Neutrophil (primary cell): ENCODE results near the gene SLC44A3.

Source experiments
- H3K27ac ChIP-seq: fragments of 200-600 bp; sonication (generic); 2 replicates; pipeline ENCODE4 v1.5.1; 2016; ENCODE audit warnings: mild to moderate bottlenecking, moderate library complexity
- H3K27me3 ChIP-seq: fragments of 200-600 bp; sonication (generic); 2 replicates; pipeline ENCODE4 v1.6.0; 2016; ENCODE audit warnings: mild to moderate bottlenecking
- H3K36me3 ChIP-seq: fragments of 200-600 bp; sonication (generic); 2 replicates; pipeline ENCODE4 v1.5.1; 2017
- H3K4me1 ChIP-seq, 2 experiments: fragments of 200-600 bp in 1 of 2; sonication (generic) in 1 of 2; 1 replicate in 1 of 2; 2 replicates in 1 of 2; pipeline versions ENCODE4 v1.5.1 to v1.6.1; 2013 to 2016; ENCODE audit warnings: low read depth in 1 of 2, low read length in 1 of 2, mild to moderate bottlenecking in 1 of 2, moderate library complexity in 1 of 2; ENCODE audit not compliant: control insufficient read depth in 1 of 2, insufficient read depth in 1 of 2
- H3K4me3 ChIP-seq, 2 experiments: fragments of 200-600 bp in 1 of 2; sonication (generic) in 1 of 2; 1 replicate in 1 of 2; 2 replicates in 1 of 2; pipeline ENCODE4 v1.5.1; 2013 to 2016; ENCODE audit warnings: low read depth in 1 of 2, low read length in 1 of 2, mild to moderate bottlenecking in 1 of 2, moderate library complexity in 1 of 2
- H3K9me3 ChIP-seq: fragments of 200-600 bp; sonication (generic); 2 replicates; pipeline ENCODE4 v1.5.1; 2016
- CTCF ChIP-seq: fragments of 200-600 bp; sonication (generic); IDR thresholded peaks from 2 replicates; pipeline ENCODE4 v1.5.1; 2016; ENCODE audit warnings: antibody characterized with exemption

Gene SLC44A3

GRCh38 chr1:94876362-94876761 lies 56.2 kb downstream of the SLC44A3 start:
- Histone ChIP-seq H3K4me3 (no peak overlapping the region), H3K27ac (no peak overlapping the region), H3K4me1 (no peaks in the 10 kb centered on the region), H3K36me3 (no peaks in the 10 kb centered on the region), H3K9me3 (no peaks in the 10 kb centered on the region), H3K27me3 (peaks cover 5% of the 10 kb centered on the region)
- no peak for TF ChIP-seq CTCF

GRCh38 chr1:94878329-94878728 lies 58.2 kb downstream of the SLC44A3 start:
- Histone ChIP-seq H3K27me3 (peaks cover 5% of the 10 kb centered on the region), H3K9me3 (no peaks in the 10 kb centered on the region), H3K4me3 (no peak overlapping the region), H3K27ac (no peak overlapping the region), H3K36me3 (no peaks in the 10 kb centered on the region), H3K4me1 (no peaks in the 10 kb centered on the region)
- TF ChIP-seq CTCF: no peak

- Histone ChIP-seq H3K36me3 (no peaks in the 10 kb centered on the region), H3K27ac (no peak overlapping the region), H3K4me3 (no peak overlapping the region), H3K27me3 (no peaks in the 10 kb centered on the region), H3K4me1 (no peaks in the 10 kb centered on the region), H3K9me3 (no peaks in the 10 kb centered on the region)
- no peak for TF ChIP-seq CTCF
Observed at GRCh38 chr1:94883691-94884090, 63.5 kb downstream of the SLC44A3 start.

GRCh38 chr1:94884106-94884505 lies 63.9 kb downstream of the SLC44A3 start:
- Histone ChIP-seq H3K27ac (no peak overlapping the region), H3K4me3 (no peak overlapping the region)

GRCh38 chr1:94884507-94884906 lies 64.3 kb downstream of the SLC44A3 start:
- no peaks in the 10 kb centered on the region for H3K4me1 ChIP-seq
- H3K27ac ChIP-seq: no peak overlapping the region
- no peak for TF ChIP-seq CTCF
- H3K9me3 ChIP-seq: no peaks in the 10 kb centered on the region
- H3K36me3 ChIP-seq: no peaks in the 10 kb centered on the region
- no peak overlapping the region for H3K4me3 ChIP-seq
- H3K27me3 ChIP-seq: no peaks in the 10 kb centered on the region

More at GRCh38 chr1:94884106-94884505, 63.9 kb downstream of the SLC44A3 start:
- Histone ChIP-seq H3K27me3 (no peaks in the 10 kb centered on the region), H3K4me1 (no peaks in the 10 kb centered on the region), H3K36me3 (no peaks in the 10 kb centered on the region), H3K9me3 (no peaks in the 10 kb centered on the region)
- TF ChIP-seq CTCF: no peak

GRCh38 chr1:94886361-94886760 lies 66.2 kb downstream of the SLC44A3 start:
- Histone ChIP-seq H3K4me3 (no peak overlapping the region), H3K36me3 (no peaks in the 10 kb centered on the region), H3K4me1 (no peaks in the 10 kb centered on the region), H3K27me3 (no peaks in the 10 kb centered on the region), H3K9me3 (no peaks in the 10 kb centered on the region), H3K27ac (no peak overlapping the region)
- TF ChIP-seq CTCF: no peak
